Thyroid gland (tissue), 4 donors: ENCODE measurements around the gene ETFBKMT. TPM values are rescaled to one million over a fixed set of nuclear protein-coding genes. Genes with fewer than 3 reads are reported as not detected.

Experiments
- DNase-seq, 2 donors: peaks; one replicate each; pipeline ENCODE4 v3.0.0-alpha.2; 2019
- H3K27ac ChIP-seq, 3 donors: fragments of 200-600 bp; sonication (generic); 1 replicate in 2 of 3; 2 replicates in 1 of 3; pipeline ENCODE4 v1.5.1; 2016 to 2019; ENCODE audit warnings: mild to moderate bottlenecking in 1 of 3, moderate library complexity in 1 of 3
- H3K27me3 ChIP-seq: fragments of 200-600 bp; sonication (generic); one replicate; pipeline ENCODE4 v1.5.1; 2019
- H3K36me3 ChIP-seq, 2 donors: fragments of 200-600 bp; sonication (generic); one replicate each; pipeline ENCODE4 v1.5.1; 2016 to 2019
- H3K4me1 ChIP-seq, 2 donors: fragments of 200-600 bp; sonication (generic); one replicate each; pipeline ENCODE4 v1.5.1; 2017 to 2019
- H3K4me3 ChIP-seq, 3 donors: fragments of 200-600 bp; sonication (generic); replicated peaks in 1 of 3; 1 replicate in 2 of 3; 2 replicates in 1 of 3; pipeline ENCODE4 v1.5.1; 2016; ENCODE audit warnings: mild to moderate bottlenecking in 1 of 3
- H3K9me3 ChIP-seq: fragments of 200-600 bp; sonication (generic); one replicate; pipeline ENCODE4 v1.5.1; 2017
- CTCF ChIP-seq, 6 experiments: fragments of 200-600 bp in 3 of 6; fragments of 450-650 bp in 3 of 6; sonication (generic) in 3 of 6; IDR thresholded peaks; one replicate each; pipeline ENCODE4 v1.5.1; 2016 to 2019; ENCODE audit warnings: antibody characterized with exemption in 6 of 6, mild to moderate bottlenecking in 2 of 6, inconsistent platforms in 1 of 6, moderate library complexity in 1 of 6
- POLR2A ChIP-seq, 2 donors: fragments of 450-650 bp; IDR thresholded peaks; one replicate each; pipeline ENCODE4 v1.6.1; 2017; ENCODE audit warnings: antibody characterized with exemption in 2 of 2, mild to moderate bottlenecking in 2 of 2, moderate library complexity in 1 of 2
- WGBS, 2 donors: methylation state at CpG; one replicate each; pipeline ENCODE4 v1.1.5; 2017; 5-methylcytosine and 5-hydroxymethylcytosine counted together
- intact Hi-C: fragments of 100-400 bp; cut with DNase I; formaldehyde crosslinking; loops from one replicate; pipeline ENCODE4 v1.15.1; 2023
- total RNA-seq, 4 donors: library from RNA; depleted of rRNA; stranded (reverse); fragments of >200 nt; gene quantifications; one replicate each; pipeline ENCODE4 v1.2.3, GENCODE V29; 2016

Gene ETFBKMT
- total RNA-seq: 1 to 10 TPM; 5.8 to 9.8 (median 6.4) TPM

- Histone ChIP-seq H3K27ac (peak within 1 kb of the TSS; percentile 91 to 97 (median 95)), H3K9me3 (no peaks in the 10 kb centered on the region), H3K36me3 (no peaks in the 10 kb centered on the region), H3K27me3 (no peaks in the 10 kb centered on the region), H3K4me3 (peak within 1 kb of the TSS; percentile 46 to 73 (median 50)), H3K4me1 (peaks cover 5% of the 10 kb centered on the region in 2 donors)
- intact Hi-C loops: loop anchor here (10.0 kb wide), 2 partner anchors 405 to 645 kb away; no protein-coding TSS in a partner anchor
- TF ChIP-seq CTCF (IDR thresholded peaks at IDR 0.05) (peak in 4 of 6 experiments; percentile 20 to 56 (median 30)), POLR2A (IDR thresholded peaks at IDR 0.05) (peak in 1 of 2 donors; percentile 52)
- DNase-seq: peak; percentile 90
- WGBS, 2 donors: 4 to 5% methylated on average over 45 to 46 of the region's 47 CpGs
Observed at GRCh38 chr12:31659087-31659942, at the start of gene ETFBKMT. Gene ETFBKMT (plus strand): TSS chr12:31659688. CDS start chr12:31661954, 2,266 bp downstream.

- TF ChIP-seq POLR2A (IDR thresholded peaks at IDR 0.05): no peak
- TF ChIP-seq CTCF (IDR thresholded peaks at IDR 0.05): no peak
- DNase-seq: no peak
- H3K36me3 ChIP-seq: no peaks in the 10 kb centered on the region
- no peaks in the 10 kb centered on the region for H3K9me3 ChIP-seq
- no peak overlapping the region for H3K27ac ChIP-seq
- H3K4me1 ChIP-seq: no peaks in the 10 kb centered on the region
- intact Hi-C loops: no loop called here
- no peak overlapping the region for H3K4me3 ChIP-seq
- H3K27me3 ChIP-seq: no peaks in the 10 kb centered on the region
- 89 to 90% methylated on average over 2 of the region's 2 CpGs for WGBS, 2 donors
Observed at GRCh38 chr12:31612819-31613218, 46.7 kb upstream of the ETFBKMT start.

- no peaks in the 10 kb centered on the region for H3K27me3 ChIP-seq
- no peak overlapping the region for H3K27ac ChIP-seq
- peak in 1 of 2 donors; percentile 25 for DNase-seq
- TF ChIP-seq CTCF (IDR thresholded peaks at IDR 0.05): no peak
- intact Hi-C loops: no loop called here
- 87 to 89% methylated on average over 3 of the region's 3 CpGs for WGBS, 2 donors
- no peaks in the 10 kb centered on the region for H3K4me1 ChIP-seq
- H3K36me3 ChIP-seq: no peaks in the 10 kb centered on the region
- H3K9me3 ChIP-seq: no peaks in the 10 kb centered on the region
- H3K4me3 ChIP-seq: no peak overlapping the region
Observed at GRCh38 chr12:31618228-31619025, 41.1 kb upstream of the ETFBKMT start.

- Histone ChIP-seq H3K9me3 (no peaks in the 10 kb centered on the region), H3K4me3 (no peak overlapping the region), H3K4me1 (no peaks in the 10 kb centered on the region), H3K27ac (no peak overlapping the region), H3K36me3 (no peaks in the 10 kb centered on the region), H3K27me3 (no peaks in the 10 kb centered on the region)
- DNase-seq: no peak
- TF ChIP-seq POLR2A (IDR thresholded peaks at IDR 0.05) (no peak), CTCF (IDR thresholded peaks at IDR 0.05) (no peak)
- intact Hi-C loops: no loop called here
- WGBS, 2 donors: 96 to 98% methylated on average over 2 of the region's 2 CpGs
Observed at GRCh38 chr12:31620311-31620710, 39.2 kb upstream of the ETFBKMT start.
